GF-D8 (cell line): ENCODE data around the gene TKFC.
A peak's percentile ranks its signal among the peaks of the same experiment; 100 is the strongest.

Experiments used
- DNase-seq: peaks from one replicate; lab custom pipeline; 2025; lab: John Stamatoyannopoulos, UW

Gene TKFC, protein sequence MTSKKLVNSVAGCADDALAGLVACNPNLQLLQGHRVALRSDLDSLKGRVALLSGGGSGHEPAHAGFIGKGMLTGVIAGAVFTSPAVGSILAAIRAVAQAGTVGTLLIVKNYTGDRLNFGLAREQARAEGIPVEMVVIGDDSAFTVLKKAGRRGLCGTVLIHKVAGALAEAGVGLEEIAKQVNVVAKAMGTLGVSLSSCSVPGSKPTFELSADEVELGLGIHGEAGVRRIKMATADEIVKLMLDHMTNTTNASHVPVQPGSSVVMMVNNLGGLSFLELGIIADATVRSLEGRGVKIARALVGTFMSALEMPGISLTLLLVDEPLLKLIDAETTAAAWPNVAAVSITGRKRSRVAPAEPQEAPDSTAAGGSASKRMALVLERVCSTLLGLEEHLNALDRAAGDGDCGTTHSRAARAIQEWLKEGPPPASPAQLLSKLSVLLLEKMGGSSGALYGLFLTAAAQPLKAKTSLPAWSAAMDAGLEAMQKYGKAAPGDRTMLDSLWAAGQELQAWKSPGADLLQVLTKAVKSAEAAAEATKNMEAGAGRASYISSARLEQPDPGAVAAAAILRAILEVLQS

GRCh38 chr11:61332797-61333549 is at the start of gene TKFC, which contains the start of gene DDB1:
Gene TKFC (plus strand): TSS chr11:61333228. CDS start chr11:61334729, 1,501 bp downstream.
Gene DDB1 (minus strand): TSS chr11:61333105. CDS start chr11:61332968, 137 bp downstream.
- DNase-seq = peak; percentile 70

DNA sequence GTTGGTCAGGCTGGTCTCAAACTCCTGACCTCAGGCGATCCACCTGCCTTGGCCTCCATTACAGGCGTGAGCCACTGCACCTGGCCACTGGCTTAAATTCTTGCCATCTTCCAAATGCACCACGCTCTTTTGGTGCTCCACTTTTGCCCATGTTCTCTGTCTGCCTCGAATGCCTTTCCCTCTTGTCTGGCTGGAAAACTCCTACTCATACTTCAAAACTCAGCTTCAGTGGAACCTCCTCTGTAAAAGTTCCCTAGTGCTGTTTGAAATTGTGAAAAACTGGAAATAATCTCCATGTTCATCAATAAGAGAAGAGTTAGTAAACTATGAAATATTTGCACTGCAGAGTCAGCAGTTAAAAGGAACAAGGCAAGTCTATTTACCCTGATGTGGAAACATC is 49.4 kb upstream of the TKFC start:
- no peak for DNase-seq

DNA sequence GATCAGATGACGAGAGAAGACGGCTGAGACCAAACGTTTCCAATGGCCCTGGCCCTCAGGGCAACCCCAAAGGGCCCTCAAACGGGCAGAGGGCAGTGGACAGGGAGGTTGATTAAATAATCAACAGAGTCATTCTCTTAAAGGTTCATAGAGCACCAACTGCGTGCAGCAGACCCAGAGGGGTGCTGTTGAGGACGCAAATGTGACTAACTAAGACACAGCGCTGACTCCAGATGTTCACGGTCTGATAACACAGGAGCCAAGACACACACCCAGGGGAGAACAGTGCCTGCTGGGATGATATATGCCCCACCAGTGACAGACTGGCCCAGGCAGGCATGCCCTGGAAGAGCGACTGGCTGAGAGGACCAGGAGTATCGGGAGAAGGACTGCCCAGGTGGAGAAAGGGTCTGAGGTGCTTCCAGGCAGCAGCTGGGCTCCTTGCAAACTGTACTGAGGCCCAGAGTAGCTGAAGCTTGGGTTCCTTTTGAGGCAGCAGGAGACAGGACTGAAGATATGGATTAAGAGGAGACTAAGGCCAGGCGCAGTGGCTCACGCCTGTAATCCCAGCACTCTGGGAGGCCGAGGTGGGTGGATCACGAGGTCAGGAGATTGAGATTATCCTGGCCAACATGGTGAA is 45.6 kb upstream of the TKFC start:
- DNase-seq = no peak

DNA sequence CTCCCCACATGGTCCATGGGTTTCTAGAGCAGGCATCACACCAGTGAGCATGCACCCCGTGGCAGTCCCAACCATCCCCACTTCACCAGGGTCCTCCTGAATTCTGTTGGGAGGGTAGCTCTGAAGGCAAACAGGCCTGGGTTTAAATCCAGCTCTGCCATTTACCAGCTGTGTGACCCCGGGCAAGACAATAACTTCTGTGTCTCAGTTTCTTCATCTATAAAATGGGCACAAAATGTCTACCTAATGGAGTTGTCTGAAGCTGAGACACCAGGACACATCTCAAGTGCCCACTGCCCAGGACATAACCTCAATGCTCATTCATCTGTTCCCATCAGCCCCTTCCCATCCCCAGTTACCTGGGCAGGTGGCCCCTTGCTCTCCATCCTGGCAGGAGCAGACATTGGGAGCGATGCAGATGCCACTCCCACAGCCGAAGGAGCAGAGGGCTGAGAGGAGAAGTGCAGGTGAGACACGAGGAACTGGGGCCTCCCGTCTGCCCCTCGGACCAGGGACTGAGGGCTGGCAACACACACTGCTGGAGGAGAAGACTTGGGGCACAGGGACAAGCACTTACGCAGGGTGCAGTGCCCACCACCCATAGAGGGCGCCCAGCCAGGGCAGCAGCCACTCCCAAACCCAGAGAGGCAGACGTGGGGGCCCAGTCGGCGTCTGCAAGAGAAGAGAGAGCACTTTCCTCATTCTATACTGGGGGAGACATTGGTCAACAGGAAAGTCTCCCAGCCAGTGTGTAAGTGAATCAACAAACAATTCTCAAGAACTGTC is 41.9 kb upstream of the TKFC start:
- DNase-seq = no peak

DNA sequence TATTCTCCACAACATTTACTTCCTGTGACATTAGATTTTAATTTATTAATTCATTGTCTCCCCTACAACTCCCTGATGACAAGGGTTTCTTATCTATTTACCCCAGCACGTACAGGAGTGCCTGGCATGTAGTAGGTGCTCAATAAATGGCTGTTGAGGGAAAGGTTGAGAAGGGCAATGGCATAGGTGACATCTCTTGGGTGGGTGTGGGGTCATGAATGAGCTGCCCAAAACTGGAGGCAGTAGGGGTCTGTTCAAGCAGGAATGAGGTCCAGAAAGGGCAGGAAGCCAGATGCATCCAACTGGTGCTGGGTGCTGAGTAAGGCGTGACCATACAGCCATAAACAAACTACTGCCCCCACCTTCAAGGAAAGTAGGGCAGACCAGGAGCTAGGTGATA is 40.7 kb upstream of the TKFC start:
- no peak for DNase-seq

DNA sequence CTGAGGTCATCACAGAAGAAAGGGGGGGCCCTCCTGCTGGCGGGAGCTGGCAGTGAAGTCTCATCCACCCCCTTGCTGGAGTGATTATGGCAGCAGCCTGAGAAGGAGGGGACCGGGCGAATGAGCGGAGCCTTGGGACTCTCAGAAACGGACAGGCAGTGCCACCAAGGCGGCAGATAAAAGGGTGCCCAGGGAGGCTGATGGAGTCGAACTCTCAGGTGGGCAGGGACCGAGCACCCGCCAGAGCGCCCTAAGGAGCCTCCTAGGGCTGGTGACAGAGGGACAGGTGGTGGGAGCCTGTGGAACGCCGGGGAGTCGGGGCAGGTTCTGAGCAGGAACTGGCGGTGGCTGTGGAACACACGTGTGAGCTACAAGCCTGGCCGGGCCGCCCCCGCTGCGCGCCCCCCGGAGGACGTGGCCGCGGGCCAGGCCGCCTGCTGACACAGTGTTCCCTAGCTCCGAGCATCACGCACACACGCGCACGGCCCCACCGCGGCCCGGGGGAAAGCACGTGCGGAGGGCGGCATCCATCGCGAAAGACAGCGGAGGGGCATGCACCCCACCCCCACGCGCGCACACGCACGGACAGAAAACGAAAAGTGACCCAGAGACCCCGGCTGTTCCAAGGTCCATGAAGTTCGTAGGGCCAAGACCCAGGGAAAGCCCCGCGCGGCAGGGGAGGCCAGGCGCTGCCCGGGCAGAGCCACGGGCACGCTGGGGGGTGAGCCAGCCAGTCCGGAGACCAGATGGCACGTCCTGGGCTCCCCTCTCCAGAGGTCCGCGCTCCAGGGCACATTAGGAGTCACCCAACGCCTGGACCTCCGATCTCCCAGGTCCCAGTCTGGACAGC is 38.9 kb upstream of the TKFC start:
- peak; percentile 11 for DNase-seq

DNA sequence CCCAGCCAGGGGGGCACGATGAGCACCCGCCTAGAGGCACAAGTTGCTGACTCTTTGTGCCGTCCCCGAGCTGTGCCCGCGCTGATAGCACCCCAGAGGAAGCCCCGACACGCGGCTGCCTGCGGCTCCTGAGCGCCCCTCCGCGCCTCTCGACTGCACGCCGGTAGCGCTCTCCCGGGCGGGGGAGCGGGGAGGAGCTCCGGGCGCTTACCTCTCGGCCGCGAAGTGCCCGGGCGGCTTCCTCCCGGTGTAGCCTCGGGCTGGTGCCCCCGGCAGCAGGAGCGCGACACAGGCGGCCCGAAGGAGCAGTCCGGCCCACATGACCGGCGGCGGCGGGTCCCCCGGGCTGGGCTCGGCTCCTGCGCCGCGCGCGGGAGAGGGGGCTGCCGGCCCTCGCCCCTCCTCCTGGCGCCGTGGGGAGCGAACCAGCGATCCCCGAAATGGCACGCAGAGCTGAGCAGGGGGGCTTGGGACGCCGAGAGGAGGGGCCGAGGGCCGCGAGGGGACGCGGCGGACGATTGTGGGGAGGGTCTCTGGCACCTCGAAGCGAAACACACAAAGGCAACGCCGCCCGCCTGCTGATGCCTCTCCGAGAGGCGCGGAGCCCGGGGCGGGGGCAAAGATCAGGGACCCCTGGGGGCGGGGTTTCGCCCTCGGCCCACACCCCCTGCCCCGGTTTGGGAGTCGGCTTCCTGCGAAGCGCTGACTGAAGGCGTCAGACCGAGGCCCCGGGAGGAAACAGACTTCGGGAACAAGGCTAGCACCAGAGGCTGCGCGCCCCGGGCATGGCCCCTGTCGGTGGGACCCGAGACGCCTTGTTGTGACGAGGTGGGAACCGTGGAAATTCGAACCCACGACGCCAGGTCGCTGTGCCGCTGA is 38.1 kb upstream of the TKFC start, which contains the start of gene VWCE:
Gene VWCE, minus strand, starts transcription at position 600 of the 879 bp plus-strand sequence. Its CDS starts 279 bp downstream, at position 321.
- DNase-seq = peak; percentile 41

DNA sequence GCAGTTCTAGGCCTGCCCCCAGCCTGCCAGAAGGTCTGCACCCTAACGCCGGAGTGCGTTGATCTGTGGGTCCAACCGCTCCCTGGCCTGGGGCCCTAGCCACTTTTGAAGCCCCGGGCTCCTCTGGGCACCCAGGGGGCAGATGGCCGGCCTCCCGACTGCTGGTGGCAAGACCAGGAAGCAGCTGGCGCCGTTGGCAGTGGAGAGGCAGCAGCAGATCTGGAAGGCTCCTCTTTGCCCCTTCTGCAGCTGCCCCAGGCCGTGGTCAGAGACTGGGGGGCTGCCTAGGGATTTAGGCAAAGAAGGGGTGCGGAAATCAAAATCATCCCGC is 37.5 kb upstream of the TKFC start:
- DNase-seq = no peak

GRCh38 chr11:61297341-61297740 is 35.7 kb upstream of the TKFC start:
- no peak for DNase-seq

GRCh38 chr11:61297746-61298145 is 35.3 kb upstream of the TKFC start:
- DNase-seq = no peak

DNA sequence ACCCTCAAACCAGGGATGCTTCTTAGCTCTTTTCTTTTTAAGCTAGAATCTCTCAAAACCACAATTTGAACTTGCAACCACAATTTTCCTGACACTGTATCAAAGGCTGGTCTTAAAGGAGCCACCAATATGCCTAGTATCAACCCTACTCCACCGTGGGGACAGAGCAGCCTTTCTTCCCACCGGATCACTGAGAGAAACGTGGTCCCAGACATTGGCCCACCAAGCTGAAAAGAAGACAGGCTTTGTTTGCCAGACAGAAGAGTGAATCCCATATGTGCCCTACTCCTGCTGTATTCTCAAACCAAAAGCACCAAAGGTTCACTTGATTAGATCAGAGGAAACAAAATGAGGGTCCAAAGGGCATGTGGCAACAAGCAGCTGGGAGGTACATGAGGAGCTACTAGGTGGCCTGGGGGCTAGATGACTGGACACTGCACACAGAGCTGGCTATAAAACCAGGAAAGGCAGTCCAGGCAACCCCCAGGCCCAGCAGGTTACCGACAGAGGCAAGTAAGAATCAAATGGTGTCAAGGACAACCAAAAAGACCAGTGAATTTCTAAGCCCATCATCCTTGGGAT is 34.3 kb upstream of the TKFC start:
- DNase-seq = no peak

- no peak for DNase-seq
Observed at GRCh38 chr11:61302550-61302949, 30.5 kb upstream of the TKFC start.

GRCh38 chr11:61303725-61304124 is 29.3 kb upstream of the TKFC start:
- no peak for DNase-seq

DNA sequence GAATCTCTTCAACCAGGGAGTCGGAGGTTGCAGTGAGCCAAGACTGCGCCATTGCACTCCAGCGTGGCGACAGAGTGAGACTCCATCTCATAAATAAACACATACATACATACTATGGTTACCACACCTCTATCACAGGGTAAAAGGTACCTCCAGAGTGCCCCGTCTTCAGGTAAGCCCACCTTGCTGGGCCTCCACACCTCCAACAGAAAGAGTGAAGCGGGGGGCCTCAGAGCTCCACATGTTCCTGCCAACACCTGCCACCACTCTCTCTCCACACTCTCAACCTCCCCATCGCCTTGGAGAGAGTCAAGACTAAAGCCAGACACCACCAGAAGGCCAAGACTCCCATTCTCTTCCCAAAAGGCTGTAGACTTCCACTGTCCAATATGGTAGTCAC is 27.6 kb upstream of the TKFC start:
- no peak for DNase-seq

- DNase-seq = no peak
Observed at GRCh38 chr11:61306221-61306620, 26.8 kb upstream of the TKFC start.

GRCh38 chr11:61307354-61307753 is 25.7 kb upstream of the TKFC start:
- DNase-seq = no peak

DNA sequence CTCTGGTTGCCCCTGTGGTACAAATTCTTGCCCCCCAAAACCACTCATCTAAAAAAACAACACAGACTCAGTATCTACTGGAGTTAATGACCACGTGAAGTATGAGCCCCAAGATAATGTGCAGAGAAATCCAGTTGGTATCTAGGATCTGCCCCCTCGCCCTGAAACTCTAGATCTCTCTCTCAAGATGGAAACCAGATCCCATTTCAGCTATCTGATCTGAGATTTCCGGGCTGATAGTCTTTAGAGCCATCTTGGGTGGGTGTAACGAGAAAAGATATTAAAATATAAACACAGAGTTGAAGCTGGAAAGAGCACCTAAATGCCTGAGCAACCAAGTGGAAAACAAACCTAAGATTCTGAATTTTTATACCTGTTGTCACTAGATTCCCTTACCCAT is 23.9 kb upstream of the TKFC start:
- no peak for DNase-seq

DNA sequence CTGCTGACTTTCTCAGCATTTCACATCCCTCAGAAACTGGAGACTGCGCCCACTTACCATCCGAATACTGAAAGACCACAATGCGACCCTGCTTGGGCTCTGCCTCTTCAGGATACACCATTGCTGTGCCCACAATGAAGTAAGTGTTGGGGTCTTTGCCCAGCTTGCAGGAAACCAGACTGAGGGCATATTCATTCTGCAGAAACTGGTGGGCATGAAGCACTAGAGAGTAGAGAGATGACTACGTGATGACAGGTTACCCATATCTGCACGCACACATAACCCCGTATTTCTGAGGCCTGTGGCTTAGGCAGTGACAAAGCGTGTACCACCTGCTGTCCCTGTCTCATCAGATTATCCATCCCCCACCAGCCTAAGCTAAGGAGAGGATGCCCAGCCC is 23.3 kb upstream of the TKFC start:
- DNase-seq = no peak

- DNase-seq = no peak
Observed at GRCh38 chr11:61310749-61311148, 22.3 kb upstream of the TKFC start.
